CD4-positive, alpha-beta memory T cell (primary cell): ENCODE data around the gene S1PR2. TPM values are rescaled to one million over a fixed set of nuclear protein-coding genes. Genes with fewer than 3 reads are reported as not detected.

Source experiments
- CTCF ChIA-PET: fragments of 350-600 bp; sonication (Branson Sonifier 250); formaldehyde crosslinking; loops from one replicate; lab custom pipeline; 2021; ENCODE audit warnings: inconsistent platforms; ENCODE audit not compliant: partially characterized antibody; lab: Charles Lee
- POLR2A ChIA-PET: fragments of 350-600 bp; sonication (Branson Sonifier 250); formaldehyde crosslinking; loops from one replicate; lab custom pipeline; 2021; ENCODE audit not compliant: partially characterized antibody; lab: Charles Lee
- DNase-seq, 5 donors: peaks; one replicate each; pipeline versions ENCODE4 v3.0.0 to v3.0.0-alpha.2; 2020 to 2022; ENCODE audit warnings: mixed read lengths in 1 of 5
- H3K27ac ChIP-seq: one replicate; pipeline ENCODE4 v1.7.0; 2013; ENCODE audit warnings: low read depth, low read length
- H3K27me3 ChIP-seq: 2 replicates; pipeline ENCODE4 v1.7.0; 2013; ENCODE audit warnings: mild to moderate bottlenecking, low read length, moderate library complexity; ENCODE audit not compliant: insufficient read depth
- H3K36me3 ChIP-seq: 2 replicates; pipeline ENCODE4 v1.7.0; 2013; ENCODE audit warnings: mild to moderate bottlenecking, low read length, moderate library complexity; ENCODE audit not compliant: insufficient read depth
- H3K4me1 ChIP-seq: 2 replicates; pipeline ENCODE4 v1.7.0; 2013; ENCODE audit warnings: mild to moderate bottlenecking, low read length, moderate library complexity; ENCODE audit not compliant: insufficient read depth
- H3K4me3 ChIP-seq, 2 donors: one replicate each; pipeline ENCODE4 v1.7.0; 2013; ENCODE audit warnings: low read length in 2 of 2, mild to moderate bottlenecking in 1 of 2
- H3K9me3 ChIP-seq, 2 donors: one replicate each; pipeline ENCODE4 v1.7.0; 2013; ENCODE audit warnings: low read length in 2 of 2, control low read depth in 1 of 2; ENCODE audit not compliant: control insufficient read depth in 1 of 2
- H3K27ac Mint-ChIP-seq, 7 donors: one replicate each; pipeline ENCODE4 v1.8.0; 2020 to 2021; ENCODE audit warnings: mixed read lengths in 7 of 7, mild to moderate bottlenecking in 6 of 7, inconsistent platforms in 3 of 7, moderate library complexity in 3 of 7
- H3K27me3 Mint-ChIP-seq, 2 donors: one replicate each; pipeline ENCODE4 v1.8.0; 2020 to 2021; ENCODE audit warnings: mixed read lengths in 2 of 2
- H3K36me3 Mint-ChIP-seq, 2 donors: one replicate each; pipeline ENCODE4 v1.8.0; 2020 to 2021; ENCODE audit warnings: mixed read lengths in 2 of 2, inconsistent platforms in 1 of 2, mild to moderate bottlenecking in 1 of 2
- H3K4me1 Mint-ChIP-seq, 4 donors: one replicate each; pipeline ENCODE4 v1.8.0; 2020 to 2021; ENCODE audit warnings: mixed read lengths in 4 of 4, mild to moderate bottlenecking in 1 of 4
- H3K4me3 Mint-ChIP-seq, 8 donors: one replicate each; pipeline ENCODE4 v1.8.0; 2020 to 2021; ENCODE audit warnings: mixed read lengths in 8 of 8, mild to moderate bottlenecking in 7 of 8, moderate library complexity in 6 of 8, inconsistent platforms in 3 of 8
- H3K9me3 Mint-ChIP-seq, 8 donors: one replicate each; pipeline ENCODE4 v1.8.0; 2020 to 2021; ENCODE audit warnings: mixed read lengths in 8 of 8, mild to moderate bottlenecking in 5 of 8, inconsistent platforms in 3 of 8, moderate library complexity in 1 of 8
- intact Hi-C: fragments of 100-400 bp; cut with micrococcal nuclease; formaldehyde crosslinking; loops from one replicate; pipeline ENCODE4 v1.15.1; 2023
- polyA plus RNA-seq, 2 donors: library from polyadenylated mRNA; unstranded; fragments of 300-500 nt; fragmentation: Illumina TruSeq; gene quantifications; one replicate each; pipeline ENCODE4 v1.2.3, GENCODE V29; 2021
- total RNA-seq, 2 experiments: library from RNA; stranded (reverse); gene quantifications; one replicate each; pipeline ENCODE4 v1.2.3, GENCODE V29; 2021

The S1PR2 gene
- total and polyA plus RNA-seq, 4 experiments from 2014 or later, result 1.4 to 9.4 (median 5.7) TPM

GRCh38 chr19:10256551-10256950, 25.4 kb upstream of the S1PR2 start:
- Histone ChIP-seq H3K9me3 (no peaks in the 10 kb centered on the region), H3K4me3 (no peak overlapping the region), H3K27ac (no peak overlapping the region), H3K4me1 (peaks cover 35% of the 10 kb centered on the region), H3K36me3 (peaks cover 39% of the 10 kb centered on the region), H3K27me3 (no peaks in the 10 kb centered on the region)
- Mint-ChIP-seq H3K4me3 (no peak overlapping the region), H3K36me3 (peaks cover 30 to 60% of the 10 kb centered on the region in 2 donors), H3K9me3 (peaks cover 0 to 2% (median 0%) of the 10 kb centered on the region in 8 donors), H3K4me1 (peaks cover 14 to 34% (median 20%) of the 10 kb centered on the region in 4 donors), H3K27ac (no peak overlapping the region), H3K27me3 (no peaks in the 10 kb centered on the region)
- CTCF ChIA-PET, result interaction anchor here (0.7 to 4.6 kb wide), 5 partner anchors 16 to 252 kb away, joined by 3 to 58 read pairs (median 3); no protein-coding TSS in a partner anchor
- intact Hi-C loops, result no loop called here
- POLR2A ChIA-PET, result no interaction called here
- no peak for DNase-seq

GRCh38 chr19:10255358-10255757, 24.2 kb upstream of the S1PR2 start:
- ChIA-PET POLR2A (no interaction called here), CTCF (interaction anchor here (3.4 kb wide), 1 partner anchor 133 kb away, joined by 21 read pairs; no protein-coding TSS in a partner anchor)
- H3K9me3 Mint-ChIP-seq, result peaks cover 0 to 2% (median 0%) of the 10 kb centered on the region in 8 donors
- H3K36me3 Mint-ChIP-seq, result peaks cover 30 to 60% of the 10 kb centered on the region in 2 donors
- H3K4me3 Mint-ChIP-seq, result peak overlapping the region in 1 of 8 donors; percentile 13
- no peak for DNase-seq
- peaks cover 14 to 37% (median 23%) of the 10 kb centered on the region in 4 donors for H3K4me1 Mint-ChIP-seq
- peak overlapping the region in 5 of 7 donors; percentile 22 to 80 (median 75) for H3K27ac Mint-ChIP-seq
- no peak overlapping the region for H3K4me3 ChIP-seq
- H3K27me3 Mint-ChIP-seq, result no peaks in the 10 kb centered on the region
- peaks cover 39% of the 10 kb centered on the region for H3K4me1 ChIP-seq
- no peak overlapping the region for H3K27ac ChIP-seq
- no peaks in the 10 kb centered on the region for H3K9me3 ChIP-seq
- H3K27me3 ChIP-seq, result no peaks in the 10 kb centered on the region
- intact Hi-C loops, result no loop called here
- peaks cover 39% of the 10 kb centered on the region for H3K36me3 ChIP-seq

GRCh38 chr19:10254244-10254643, 23.1 kb upstream of the S1PR2 start:
- Histone ChIP-seq H3K36me3 (peaks cover 39% of the 10 kb centered on the region), H3K27me3 (no peaks in the 10 kb centered on the region), H3K4me1 (peaks cover 33% of the 10 kb centered on the region), H3K9me3 (no peaks in the 10 kb centered on the region), H3K27ac (no peak overlapping the region), H3K4me3 (no peak overlapping the region)
- intact Hi-C loops, result loop anchor here (5.0 kb wide), 1 partner anchor 417 kb away; the partner anchor contains the start of gene PIN1
- Mint-ChIP-seq H3K36me3 (peaks cover 30 to 60% of the 10 kb centered on the region in 2 donors), H3K27me3 (no peaks in the 10 kb centered on the region), H3K4me1 (peaks cover 14 to 34% (median 22%) of the 10 kb centered on the region in 4 donors), H3K27ac (peak overlapping the region in 2 of 7 donors; percentile 29 to 63), H3K4me3 (peak overlapping the region in 4 of 8 donors; percentile 26 to 56 (median 50)), H3K9me3 (peaks cover 0 to 2% (median 0%) of the 10 kb centered on the region in 8 donors)
- no peak for DNase-seq
- POLR2A ChIA-PET, result interaction anchor here (1.1 kb wide), 2 partner anchors 16 to 23 kb away, joined by 3 read pairs; partner anchors contain the start of gene S1PR2
- CTCF ChIA-PET, result interaction anchor here (3.4 kb wide), 1 partner anchor 134 kb away, joined by 21 read pairs; no protein-coding TSS in a partner anchor

DNA sequence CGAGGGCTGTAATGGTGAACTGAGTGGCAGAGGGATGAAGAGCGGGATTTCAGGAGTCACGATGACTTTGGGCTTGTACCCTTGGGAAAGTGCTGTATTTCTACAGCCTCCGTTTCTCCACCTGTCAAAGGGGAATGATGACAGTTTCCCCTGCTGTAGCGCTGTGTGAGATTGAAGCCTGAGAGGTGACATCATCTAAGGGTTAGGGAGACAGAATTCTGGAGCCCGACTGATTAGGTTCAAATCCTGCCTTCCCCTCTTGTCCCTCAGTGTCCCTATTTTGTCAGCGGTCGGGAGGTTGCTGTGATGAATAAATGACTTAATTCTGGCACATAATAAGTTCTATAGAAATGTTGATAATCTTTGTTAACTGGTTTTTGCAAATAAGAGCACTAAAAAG, 21.6 kb upstream of the S1PR2 start:
- Mint-ChIP-seq H3K36me3 (peaks cover 29 to 46% of the 10 kb centered on the region in 2 donors), H3K27ac (peak overlapping the region; percentile 77 to 99 (median 96)), H3K9me3 (peaks cover 0 to 2% (median 0%) of the 10 kb centered on the region in 8 donors), H3K4me3 (peak overlapping the region; percentile 97 to 100 (median 98)), H3K4me1 (peaks cover 14 to 29% (median 21%) of the 10 kb centered on the region in 4 donors), H3K27me3 (no peaks in the 10 kb centered on the region)
- H3K36me3 ChIP-seq, result peaks cover 28% of the 10 kb centered on the region
- DNase-seq, result no peak
- ChIA-PET POLR2A (interaction anchor here (1.6 to 4.9 kb wide), 5 partner anchors 8 to 156 kb away, joined by 4 to 67 read pairs (median 14); partner anchors contain the start of genes ICAM1 and S1PR2), CTCF (interaction anchor here (4.9 kb wide), 1 partner anchor 24 kb away, joined by 132 read pairs; the partner anchor contains the start of gene S1PR2)
- H3K27me3 ChIP-seq, result no peaks in the 10 kb centered on the region
- H3K4me1 ChIP-seq, result peaks cover 25% of the 10 kb centered on the region
- H3K27ac ChIP-seq, result peak overlapping the region; percentile 67
- H3K9me3 ChIP-seq, result no peaks in the 10 kb centered on the region
- peak overlapping the region; percentile 84 to 99 for H3K4me3 ChIP-seq
- intact Hi-C loops, result loop anchor here (5.0 kb wide), 1 partner anchor 415 kb away; the partner anchor contains the start of gene PIN1

GRCh38 chr19:10251792-10252694, 20.9 kb upstream of the S1PR2 start, which contains the start of gene MRPL4:
Gene MRPL4 (plus strand): TSS chr19:10252214. CDS start chr19:10252254, 40 bp downstream.
- peaks cover 25% of the 10 kb centered on the region for H3K4me1 ChIP-seq
- Mint-ChIP-seq H3K27ac (peak within 1 kb of the TSS; percentile 96 to 99 (median 98)), H3K4me1 (peaks cover 14 to 29% (median 20%) of the 10 kb centered on the region in 4 donors), H3K4me3 (peak within 1 kb of the TSS; percentile 97 to 100 (median 98)), H3K36me3 (peaks cover 22 to 40% of the 10 kb centered on the region in 2 donors), H3K9me3 (peaks cover 0 to 2% (median 0%) of the 10 kb centered on the region in 8 donors), H3K27me3 (no peaks in the 10 kb centered on the region)
- H3K27me3 ChIP-seq, result no peaks in the 10 kb centered on the region
- H3K9me3 ChIP-seq, result no peaks in the 10 kb centered on the region
- CTCF ChIA-PET, result interaction anchor here (1.5 to 4.9 kb wide), 3 partner anchors 15 to 176 kb away, joined by 3 to 132 read pairs (median 83); partner anchors contain the start of gene S1PR2
- H3K4me3 ChIP-seq, result peak within 1 kb of the TSS; percentile 84 to 99
- intact Hi-C loops, result loop anchor here (1.0 to 5.0 kb wide), 3 partner anchors 57 to 415 kb away; partner anchors contain the start of genes EIF3G and PIN1
- peak; percentile 97 to 99 (median 98) for DNase-seq
- H3K36me3 ChIP-seq, result peaks cover 21% of the 10 kb centered on the region
- H3K27ac ChIP-seq, result peak within 1 kb of the TSS; percentile 67
- POLR2A ChIA-PET, result interaction anchor here (1.1 to 4.9 kb wide), 10 partner anchors 9 to 156 kb away, joined by 3 to 67 read pairs (median 8); partner anchors contain the start of genes DNMT1, ICAM1 and S1PR2

DNA sequence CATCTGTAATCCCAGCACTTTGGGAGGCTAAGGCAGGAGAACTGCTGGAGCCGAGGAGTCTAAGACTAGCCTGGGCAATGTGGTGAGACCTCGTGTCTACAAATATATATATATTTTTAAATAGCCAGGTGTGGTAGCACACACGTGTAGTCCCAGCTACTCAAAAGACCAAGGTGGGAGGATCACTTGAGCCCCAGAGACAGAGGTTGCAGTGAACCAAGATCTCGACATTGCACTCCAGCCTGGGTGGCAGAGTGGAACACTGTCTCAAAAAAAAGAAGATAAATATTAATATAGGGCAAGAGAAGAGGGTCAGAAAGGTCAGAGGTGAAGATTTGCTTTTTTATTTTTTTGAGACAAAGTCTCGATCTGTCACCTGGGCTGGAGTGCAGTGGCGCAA, 15.4 kb upstream of the S1PR2 start:
- Mint-ChIP-seq H3K9me3 (no peaks in the 10 kb centered on the region), H3K27ac (peak overlapping the region in 1 of 7 donors; percentile 41), H3K4me3 (no peak overlapping the region), H3K27me3 (no peaks in the 10 kb centered on the region), H3K36me3 (no peaks in the 10 kb centered on the region), H3K4me1 (peaks cover 3 to 9% (median 6%) of the 10 kb centered on the region in 4 donors)
- Histone ChIP-seq H3K4me1 (peaks cover 10% of the 10 kb centered on the region), H3K36me3 (no peaks in the 10 kb centered on the region), H3K27ac (no peak overlapping the region), H3K9me3 (no peaks in the 10 kb centered on the region), H3K4me3 (no peak overlapping the region), H3K27me3 (no peaks in the 10 kb centered on the region)
- CTCF ChIA-PET, result interaction anchor here (1.0 to 2.6 kb wide), 4 partner anchors 10 to 321 kb away, joined by 3 to 11 read pairs (median 4); no protein-coding TSS in a partner anchor
- POLR2A ChIA-PET, result no interaction called here
- intact Hi-C loops, result no loop called here
- no peak for DNase-seq
